Activated T-helper 17 cell treated with anti-CD3 and anti-CD28 coated beads, Interleukin-2, amount 50 U/mL, for 72 hours (primary cell): ENCODE measurements around the gene AGBL4. TPM values are rescaled to one million over a fixed set of nuclear protein-coding genes. Genes with fewer than 3 reads are reported as not detected.
"Not testable (repeated sequence)": the region's sequence is repeated elsewhere in the genome, so short reads cannot be mapped to it uniquely, and the experiment has no call there.

Experiments used
- ATAC-seq: fragments of 150-1000 bp; cut with Tn5 transposase; replicated peaks from 2 replicates; pipeline ENCODE4 v1.10.0; 2021; ENCODE audit warnings: mild to moderate bottlenecking, moderate library complexity
- H3K27ac Mint-ChIP-seq: one replicate; pipeline ENCODE4 v1.8.0; 2022; ENCODE audit warnings: mixed read lengths
- H3K27me3 Mint-ChIP-seq: one replicate; pipeline ENCODE4 v1.8.0; 2022; ENCODE audit warnings: mixed read lengths
- H3K36me3 Mint-ChIP-seq: one replicate; pipeline ENCODE4 v1.8.0; 2022; ENCODE audit warnings: low read depth, mild to moderate bottlenecking, mixed read lengths
- H3K4me1 Mint-ChIP-seq: one replicate; pipeline ENCODE4 v1.8.0; 2022; ENCODE audit warnings: mixed read lengths
- H3K4me3 Mint-ChIP-seq: one replicate; pipeline ENCODE4 v1.8.0; 2022; ENCODE audit warnings: mild to moderate bottlenecking, mixed read lengths
- H3K9me3 Mint-ChIP-seq: one replicate; pipeline ENCODE4 v1.8.0; 2022; ENCODE audit warnings: mixed read lengths
- total RNA-seq, 2 donors: library from RNA; stranded (reverse); gene quantifications; one replicate each; pipeline ENCODE4 v1.2.3, GENCODE V29; 2022

The AGBL4 gene
- total RNA-seq, 2 donors from 2014 or later, result not detected

- Mint-ChIP-seq H3K27ac (no peak overlapping the region), H3K4me3 (no peak overlapping the region), H3K36me3 (no peaks in the 10 kb centered on the region), H3K27me3 (no peaks in the 10 kb centered on the region), H3K9me3 (peaks cover 30% of the 10 kb centered on the region), H3K4me1 (no peaks in the 10 kb centered on the region)
- no peak for ATAC-seq
Observed at GRCh38 chr1:49841767-49842166, 182.0 kb downstream of the AGBL4 start.

- no peaks in the 10 kb centered on the region for H3K27me3 Mint-ChIP-seq
- no peak overlapping the region for H3K4me3 Mint-ChIP-seq
Observed at GRCh38 chr1:49824261-49824660, 199.5 kb downstream of the AGBL4 start.

GRCh38 chr1:49817681-49818080 lies 206.1 kb downstream of the AGBL4 start:
- no peak for ATAC-seq
- Mint-ChIP-seq H3K4me1 (no peaks in the 10 kb centered on the region), H3K9me3 (peaks cover 5% of the 10 kb centered on the region), H3K27ac (no peak overlapping the region), H3K4me3 (no peak overlapping the region), H3K36me3 (no peaks in the 10 kb centered on the region), H3K27me3 (no peaks in the 10 kb centered on the region)

More at GRCh38 chr1:49824261-49824660, 199.5 kb downstream of the AGBL4 start:
- Mint-ChIP-seq H3K9me3 (peaks cover 9% of the 10 kb centered on the region), H3K27ac (no peak overlapping the region), H3K4me1 (no peaks in the 10 kb centered on the region), H3K36me3 (no peaks in the 10 kb centered on the region)
- ATAC-seq, result no peak

- not testable (repeated sequence) for H3K4me3 Mint-ChIP-seq, H3K36me3 Mint-ChIP-seq
Observed at GRCh38 chr1:49787013-49787412, 236.7 kb downstream of the AGBL4 start.

GRCh38 chr1:49765034-49765433 lies 258.7 kb downstream of the AGBL4 start:
- Mint-ChIP-seq H3K4me3 (no peak overlapping the region), H3K9me3 (peaks cover 9% of the 10 kb centered on the region), H3K27ac (no peak overlapping the region), H3K36me3 (no peaks in the 10 kb centered on the region), H3K27me3 (no peaks in the 10 kb centered on the region), H3K4me1 (no peaks in the 10 kb centered on the region)
- no peak for ATAC-seq

More at GRCh38 chr1:49787013-49787412, 236.7 kb downstream of the AGBL4 start:
- ATAC-seq, H3K27me3 Mint-ChIP-seq, H3K9me3 Mint-ChIP-seq, H3K27ac Mint-ChIP-seq, H3K4me1 Mint-ChIP-seq: not testable (repeated sequence)

GRCh38 chr1:49738118-49738517 lies 285.6 kb downstream of the AGBL4 start:
- ATAC-seq, H3K27ac Mint-ChIP-seq, H3K36me3 Mint-ChIP-seq, H3K4me1 Mint-ChIP-seq, H3K27me3 Mint-ChIP-seq, H3K4me3 Mint-ChIP-seq: not testable (repeated sequence)
- peaks cover 21% of the 10 kb centered on the region for H3K9me3 Mint-ChIP-seq

- H3K9me3 Mint-ChIP-seq, result peaks cover 6% of the 10 kb centered on the region
- H3K27ac Mint-ChIP-seq, result no peak overlapping the region
- ATAC-seq, result no peak
- H3K4me1 Mint-ChIP-seq, result no peaks in the 10 kb centered on the region
- no peaks in the 10 kb centered on the region for H3K36me3 Mint-ChIP-seq
- H3K4me3 Mint-ChIP-seq, result no peak overlapping the region
- H3K27me3 Mint-ChIP-seq, result no peaks in the 10 kb centered on the region
Observed at GRCh38 chr1:49728377-49728776, 295.4 kb downstream of the AGBL4 start.

- Mint-ChIP-seq H3K9me3 (peaks cover 10% of the 10 kb centered on the region), H3K27me3 (no peaks in the 10 kb centered on the region), H3K36me3 (no peaks in the 10 kb centered on the region), H3K27ac (no peak overlapping the region), H3K4me3 (no peak overlapping the region), H3K4me1 (no peaks in the 10 kb centered on the region)
- ATAC-seq, result no peak
Observed at GRCh38 chr1:49723662-49724061, 300.1 kb downstream of the AGBL4 start.

- Mint-ChIP-seq H3K27ac (no peak overlapping the region), H3K4me3 (no peak overlapping the region), H3K27me3 (no peaks in the 10 kb centered on the region), H3K36me3 (no peaks in the 10 kb centered on the region), H3K9me3 (peaks cover 2% of the 10 kb centered on the region), H3K4me1 (no peaks in the 10 kb centered on the region)
- no peak for ATAC-seq
Observed at GRCh38 chr1:49694251-49694827, 329.4 kb downstream of the AGBL4 start.

GRCh38 chr1:49686107-49686506 lies 337.6 kb downstream of the AGBL4 start:
- H3K36me3 Mint-ChIP-seq, result no peaks in the 10 kb centered on the region
- no peak overlapping the region for H3K4me3 Mint-ChIP-seq
- no peaks in the 10 kb centered on the region for H3K4me1 Mint-ChIP-seq
- no peak overlapping the region for H3K27ac Mint-ChIP-seq
- H3K9me3 Mint-ChIP-seq, result peaks cover 7% of the 10 kb centered on the region
- no peak for ATAC-seq
- H3K27me3 Mint-ChIP-seq, result no peaks in the 10 kb centered on the region

GRCh38 chr1:49677706-49678105 lies 346.0 kb downstream of the AGBL4 start:
- Mint-ChIP-seq H3K4me1 (no peaks in the 10 kb centered on the region), H3K4me3 (no peak overlapping the region), H3K9me3 (peaks cover 9% of the 10 kb centered on the region), H3K27ac (no peak overlapping the region), H3K36me3 (no peaks in the 10 kb centered on the region), H3K27me3 (no peaks in the 10 kb centered on the region)
- ATAC-seq, result no peak

GRCh38 chr1:49651136-49651535 lies 372.6 kb downstream of the AGBL4 start:
- Mint-ChIP-seq H3K36me3 (no peaks in the 10 kb centered on the region), H3K27me3 (no peaks in the 10 kb centered on the region), H3K4me3 (no peak overlapping the region), H3K9me3 (peaks cover 4% of the 10 kb centered on the region), H3K4me1 (no peaks in the 10 kb centered on the region), H3K27ac (no peak overlapping the region)
- no peak for ATAC-seq

GRCh38 chr1:49630156-49630555 lies 393.6 kb downstream of the AGBL4 start:
- Mint-ChIP-seq H3K36me3 (no peaks in the 10 kb centered on the region), H3K4me1 (no peaks in the 10 kb centered on the region), H3K27me3 (no peaks in the 10 kb centered on the region), H3K9me3 (peaks cover 9% of the 10 kb centered on the region), H3K4me3 (no peak overlapping the region), H3K27ac (no peak overlapping the region)
- no peak for ATAC-seq

GRCh38 chr1:49627781-49628180 lies 396.0 kb downstream of the AGBL4 start:
- ATAC-seq, result no peak
- Mint-ChIP-seq H3K36me3 (no peaks in the 10 kb centered on the region), H3K4me3 (no peak overlapping the region), H3K4me1 (no peaks in the 10 kb centered on the region), H3K27me3 (no peaks in the 10 kb centered on the region), H3K9me3 (peaks cover 10% of the 10 kb centered on the region), H3K27ac (no peak overlapping the region)

- Mint-ChIP-seq H3K4me1 (no peaks in the 10 kb centered on the region), H3K36me3 (no peaks in the 10 kb centered on the region), H3K27ac (no peak overlapping the region), H3K4me3 (no peak overlapping the region), H3K27me3 (no peaks in the 10 kb centered on the region), H3K9me3 (peaks cover 10% of the 10 kb centered on the region)
- no peak for ATAC-seq
Observed at GRCh38 chr1:49626472-49626871, 397.3 kb downstream of the AGBL4 start.

GRCh38 chr1:49622877-49623276 lies 400.9 kb downstream of the AGBL4 start:
- Mint-ChIP-seq H3K4me3 (no peak overlapping the region), H3K9me3 (peaks cover 10% of the 10 kb centered on the region), H3K4me1 (no peaks in the 10 kb centered on the region), H3K36me3 (no peaks in the 10 kb centered on the region), H3K27me3 (no peaks in the 10 kb centered on the region), H3K27ac (no peak overlapping the region)
- ATAC-seq, result no peak
